Mucosa of gallbladder (tissue), 1 donor: ENCODE results near the gene NFAM1. TPM values are rescaled to one million over a fixed set of nuclear protein-coding genes. Genes with fewer than 3 reads are reported as not detected.

ENCODE experiments used
- DNase-seq: peaks from one replicate; pipeline ENCODE4 v3.0.0-alpha.2; 2020; ENCODE audit warnings: low spot score
- total RNA-seq: library from RNA; stranded (reverse); gene quantifications from one replicate; pipeline ENCODE4 v1.2.1, GENCODE V29; 2021
- donor health status: DM: no; HTN: no; CAD: no.

NFAM1 gene
- 3.9 TPM for total RNA-seq

- peak; percentile 37 for DNase-seq
Measured at GRCh38 chr22:42432020-42432596, at the start of gene NFAM1. TSS of gene NFAM1 (minus strand) at chr22:42432403. CDS start at chr22:42432357, 46 bp downstream.

DNA sequence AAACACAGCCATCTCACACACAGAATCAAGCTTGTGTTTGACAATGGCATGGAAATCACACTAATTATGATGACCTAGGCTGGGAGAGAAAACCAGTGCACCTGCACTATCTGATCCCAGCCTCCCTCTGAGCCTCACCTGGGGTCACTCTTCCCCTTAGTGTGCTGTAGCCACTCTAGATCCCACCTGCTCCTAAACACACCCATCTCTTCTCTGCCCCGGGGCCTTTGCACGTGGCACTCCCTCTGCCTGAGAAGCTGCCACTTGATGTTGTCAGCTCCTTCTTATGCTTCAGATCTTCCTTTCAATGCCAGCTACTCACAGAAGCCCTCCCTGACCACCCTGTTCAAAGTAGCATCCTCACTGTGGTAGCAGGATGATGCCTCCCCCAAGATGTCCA lies 42.9 kb upstream of the NFAM1 start:
- DNase-seq, result no peak

- peak; percentile 26 for DNase-seq
Measured at GRCh38 chr22:42473484-42474193, 41.4 kb upstream of the NFAM1 start.

GRCh38 chr22:42472671-42473070 lies 40.5 kb upstream of the NFAM1 start:
- DNase-seq, result no peak

GRCh38 chr22:42471441-42471840 lies 39.2 kb upstream of the NFAM1 start:
- no peak for DNase-seq

DNA sequence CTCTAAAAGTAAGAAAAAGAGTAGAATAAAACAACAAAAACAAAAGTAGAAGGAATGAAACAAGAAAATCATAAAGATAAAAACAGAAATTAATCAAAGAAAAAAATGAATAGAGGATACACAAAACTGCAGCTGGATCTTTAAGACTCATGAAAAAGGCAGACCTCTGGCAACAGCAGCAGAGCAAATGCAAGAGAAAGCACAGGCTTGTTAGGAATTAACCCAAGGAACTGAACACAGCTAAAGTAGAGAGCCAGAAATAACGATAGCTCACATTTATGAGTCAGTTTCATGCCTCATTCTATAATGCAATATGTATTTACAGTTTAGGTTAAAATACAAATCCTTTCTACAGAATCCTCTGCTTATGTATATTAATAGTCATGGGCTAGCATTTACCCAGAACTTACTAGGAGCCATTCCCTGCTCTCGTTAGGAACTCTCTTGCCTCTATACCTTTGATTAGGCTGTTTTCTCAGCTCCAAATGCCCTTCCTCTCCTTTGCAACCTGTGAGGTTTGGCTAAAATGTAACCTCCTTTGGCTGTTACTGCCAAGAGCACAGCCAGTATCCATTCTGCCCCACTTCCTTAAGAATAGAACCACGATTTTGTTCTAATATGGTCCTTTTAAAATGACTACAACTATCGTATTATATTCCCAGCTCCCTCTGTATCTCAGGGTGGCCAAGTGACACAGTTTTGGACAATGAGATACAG lies 38.3 kb upstream of the NFAM1 start:
- no peak for DNase-seq

- no peak for DNase-seq
Measured at GRCh38 chr22:42468841-42469240, 36.6 kb upstream of the NFAM1 start.

GRCh38 chr22:42462016-42462415 lies 29.8 kb upstream of the NFAM1 start:
- no peak for DNase-seq

DNA sequence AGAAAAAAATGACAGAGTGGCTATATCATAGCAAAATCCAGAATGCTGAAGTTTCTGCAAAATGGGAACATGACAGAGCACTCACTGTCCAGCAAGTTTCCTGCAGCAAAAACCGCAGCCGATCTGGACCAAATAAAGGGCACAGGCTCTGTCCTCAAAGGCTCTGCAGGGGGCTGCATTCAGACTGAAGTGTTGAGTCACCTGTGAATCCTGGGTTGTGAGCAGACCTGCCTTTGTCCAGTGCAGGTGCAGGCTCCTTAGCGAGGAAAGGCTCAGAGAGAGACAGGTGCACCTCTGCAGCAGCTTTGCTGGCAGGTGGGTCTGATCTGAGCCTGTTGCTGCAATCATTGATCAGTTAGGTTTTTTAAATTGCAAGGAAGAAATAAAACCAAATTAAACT lies 29.3 kb upstream of the NFAM1 start:
- DNase-seq, result no peak

DNA sequence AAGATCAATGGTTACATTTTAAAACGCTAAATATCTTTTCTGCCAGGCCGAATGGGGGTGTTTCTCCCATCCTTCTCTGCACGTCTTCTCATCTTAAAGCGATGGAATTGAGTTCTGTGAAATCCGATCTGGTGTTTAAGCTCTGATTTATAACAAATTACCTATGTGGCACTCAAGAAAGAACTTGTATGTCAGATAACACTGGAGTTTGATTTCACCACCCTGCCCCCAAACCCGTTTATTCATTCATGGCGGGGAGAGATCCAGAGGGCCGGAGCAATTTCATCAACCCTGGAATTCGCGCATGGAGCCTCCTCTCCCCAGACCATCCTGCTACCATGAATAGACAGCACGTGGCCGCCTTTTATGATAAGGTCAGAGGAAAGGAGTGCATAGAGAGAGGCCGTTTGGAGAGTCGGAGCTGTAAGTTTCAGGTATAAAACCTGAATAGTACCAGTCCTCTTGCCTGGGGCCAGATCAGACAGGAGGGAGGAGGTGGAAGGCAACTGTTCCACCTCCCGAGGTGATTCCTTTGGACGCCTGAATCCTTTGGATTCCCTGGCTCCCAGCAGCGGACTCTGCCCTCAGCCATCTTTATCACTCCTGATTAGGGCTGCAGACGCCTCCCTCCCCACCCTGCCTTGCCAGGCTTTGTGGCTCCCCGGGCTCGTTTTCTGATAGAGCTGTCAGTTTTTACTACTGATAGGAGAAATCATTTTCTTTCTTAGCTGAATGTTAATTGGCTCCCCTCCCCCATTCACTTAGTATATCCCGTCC lies 27.3 kb upstream of the NFAM1 start:
- DNase-seq, result no peak

- DNase-seq, result no peak
Measured at GRCh38 chr22:42452916-42453315, 20.7 kb upstream of the NFAM1 start.

DNA sequence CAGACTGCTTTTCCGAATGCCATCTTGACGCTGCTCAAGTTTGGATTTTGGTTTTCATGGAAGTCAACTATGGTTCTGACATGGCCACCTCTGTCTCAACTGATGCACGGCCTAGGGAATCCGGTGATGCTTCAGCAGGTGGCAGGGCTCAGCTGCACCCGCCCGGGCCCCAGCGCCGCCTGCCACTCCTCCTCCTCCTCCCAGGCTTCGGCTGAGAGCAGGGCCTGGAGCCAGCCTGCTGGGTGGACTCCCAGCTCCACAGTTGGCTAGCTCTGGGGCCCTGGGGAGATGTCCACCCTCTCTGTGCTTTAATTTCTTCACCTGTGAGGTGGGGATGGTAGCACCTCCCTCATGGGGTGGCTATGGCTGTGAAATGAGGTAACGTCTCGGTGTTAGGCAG lies 20.3 kb upstream of the NFAM1 start:
- no peak for DNase-seq

GRCh38 chr22:42451499-42452145 lies 19.4 kb upstream of the NFAM1 start:
- no peak for DNase-seq

DNA sequence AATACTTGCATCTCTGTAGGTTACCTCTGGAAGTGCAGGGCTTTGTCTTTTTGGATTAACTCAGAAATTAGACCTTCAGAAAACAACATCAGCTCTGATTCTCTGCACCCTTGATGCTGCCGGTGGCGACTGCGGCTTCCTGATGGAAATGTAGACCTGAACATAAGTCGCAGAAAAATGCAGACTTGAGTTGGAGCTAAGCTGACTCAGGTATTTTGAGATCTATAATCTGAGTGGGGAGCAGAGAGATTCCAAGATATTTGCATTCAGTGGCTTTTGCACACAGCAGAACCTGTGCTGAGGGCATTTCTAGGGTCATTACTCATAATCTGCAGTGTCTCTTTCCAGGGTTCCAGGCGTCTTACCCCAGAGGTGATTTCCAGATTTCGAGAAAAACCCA lies 18.7 kb upstream of the NFAM1 start:
- DNase-seq, result no peak

DNA sequence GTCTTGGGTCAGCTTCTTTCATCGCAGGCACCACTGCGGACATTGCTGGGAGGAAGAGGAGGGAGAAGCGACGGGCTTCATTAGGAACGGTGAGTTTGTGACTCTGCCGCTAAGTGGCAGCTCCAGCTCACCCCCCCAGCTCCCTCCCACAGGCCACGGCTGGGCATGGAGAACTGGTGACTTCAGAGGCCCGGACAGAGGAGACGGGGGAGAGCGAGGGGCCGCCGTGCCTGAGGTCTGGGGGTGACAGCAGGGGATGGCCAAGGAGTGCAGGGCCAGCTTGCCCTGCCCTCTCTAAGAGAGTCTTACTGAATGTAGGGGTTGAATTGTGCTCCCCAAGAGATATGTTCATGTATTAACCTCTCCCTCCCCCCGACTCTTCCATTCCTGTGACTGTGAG lies 13.9 kb upstream of the NFAM1 start:
- no peak for DNase-seq

GRCh38 chr22:42444077-42444904 lies 12.1 kb upstream of the NFAM1 start:
- peak; percentile 92 for DNase-seq

DNA sequence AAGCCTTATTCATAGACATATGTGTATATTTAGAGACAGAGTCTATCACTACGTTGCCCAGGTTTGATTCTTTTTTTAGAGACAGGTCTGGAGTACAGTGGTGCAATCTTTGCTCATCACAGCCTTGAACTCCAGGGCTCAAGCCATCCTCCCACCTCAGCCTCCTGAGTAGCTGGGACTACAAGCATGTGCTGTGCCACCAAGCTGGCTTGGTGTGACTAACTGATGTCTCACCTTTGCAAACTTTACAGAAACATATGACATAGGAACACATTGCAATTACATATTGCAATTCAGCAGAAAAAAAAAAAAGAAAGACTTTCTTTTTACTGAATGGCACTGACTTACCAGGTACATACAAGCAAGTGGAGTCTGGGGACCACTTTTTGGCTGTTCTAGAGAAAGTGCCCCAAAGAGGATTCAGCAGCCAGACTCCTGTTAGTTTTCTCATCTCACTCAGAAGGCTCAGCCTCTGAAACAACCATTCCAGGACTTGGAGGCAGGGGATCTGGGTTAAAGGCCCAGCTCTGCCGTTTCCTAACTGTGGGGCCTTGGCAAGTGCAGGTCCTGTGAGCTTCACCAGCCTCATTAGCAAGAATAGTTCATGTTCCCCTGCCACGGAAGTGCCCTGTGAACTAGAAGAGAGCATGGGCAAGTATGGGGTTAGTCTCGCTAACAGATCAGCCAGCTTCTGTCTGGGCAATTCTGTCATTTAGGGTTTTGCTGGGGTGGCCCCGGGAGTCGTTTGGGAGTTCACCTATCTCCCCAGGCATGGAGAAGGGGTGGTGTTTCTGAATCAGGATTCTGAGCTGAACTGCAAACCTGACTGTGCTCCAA lies 11.3 kb upstream of the NFAM1 start:
- DNase-seq, result no peak

- DNase-seq, result no peak
Measured at GRCh38 chr22:42442748-42443147, 10.5 kb upstream of the NFAM1 start.

- DNase-seq, result no peak
Measured at GRCh38 chr22:42440728-42441127, 8.5 kb upstream of the NFAM1 start.
